ENCODE results near the gene FHOD1.

GRCh38 chr16:67200491-67200890, 46.8 kb downstream of the FHOD1 start:
- TF ChIP-seq POLR2AphosphoS5 (IDR thresholded peaks at IDR 0.05; ENCODE audit: low read depth) = no peak
- no peak for TF ChIP-seq CTCF (IDR thresholded peaks at IDR 0.05; ENCODE audit: insufficient read depth, low read length)
- no peak for TF ChIP-seq REST (IDR thresholded peaks at IDR 0.05; ENCODE audit: insufficient replicate concordance, low read depth)
- TF ChIP-seq GABPA (IDR thresholded peaks at IDR 0.05; ENCODE audit: low read depth) = no peak
- TF ChIP-seq SPI1 (IDR thresholded peaks at IDR 0.05; ENCODE audit: borderline replicate concordance, low read depth) = no peak

All from HL-60 (cell line).